Stimulated activated CD4-positive, alpha-beta T cell treated with anti-CD3 and anti-CD28 coated beads, Interleukin-1b, Interleukin-23, amount 100 ng/mL, for 24 hours (primary cell): ENCODE data around the gene HASPIN.
"Not testable (repeated sequence)": the region's sequence is repeated elsewhere in the genome, so short reads cannot be mapped to it uniquely, and the experiment has no call there.

Experiments
- DNase-seq, 4 experiments: peaks; one replicate each; pipeline ENCODE4 v3.0.0-alpha.2; 2020; ENCODE audit warnings: low read depth in 4 of 4, low spot score in 1 of 4

The HASPIN gene

GRCh38 chr17:3695723-3696411 lies 27.8 kb upstream of the HASPIN start, which contains the start of gene P2RX5:
Gene P2RX5 (minus strand): TSS chr17:3696155. CDS start chr17:3696005, 150 bp downstream.
- peak in 1 of 4 experiments; percentile 35 for DNase-seq

GRCh38 chr17:3697103-3697476 lies 26.6 kb upstream of the HASPIN start:
- DNase-seq: no peak

- DNase-seq: no peak
These were observed 25.6 kb upstream of the HASPIN start for GRCh38 chr17:3698139-3698538.

- DNase-seq: no peak
These were observed 23.8 kb upstream of the HASPIN start for GRCh38 chr17:3699951-3700350.

DNA sequence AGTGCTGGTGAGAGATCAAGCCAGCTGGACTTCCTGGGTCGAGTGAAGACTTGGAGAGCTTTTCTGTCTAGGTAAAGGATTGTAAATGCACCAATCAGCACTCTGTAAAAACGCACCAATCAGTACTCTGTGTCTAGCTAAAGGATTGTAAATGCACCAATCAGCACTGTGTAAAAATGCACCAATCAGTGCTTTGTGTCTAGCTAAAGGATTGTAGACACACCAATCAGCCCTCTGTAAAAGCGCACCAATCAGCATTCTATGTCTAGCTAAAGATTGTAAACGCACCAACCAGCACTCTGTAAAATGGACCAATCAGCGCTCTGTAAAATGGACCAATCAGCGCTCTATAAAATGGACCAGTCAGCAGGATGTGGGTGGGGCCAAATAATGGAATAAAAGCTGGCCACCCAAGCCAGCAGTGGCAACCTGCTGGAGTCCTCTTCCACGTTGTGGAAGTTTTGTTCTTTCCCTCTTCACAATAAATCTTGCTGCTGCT lies 21.6 kb upstream of the HASPIN start:
- DNase-seq: not testable (repeated sequence)

DNA sequence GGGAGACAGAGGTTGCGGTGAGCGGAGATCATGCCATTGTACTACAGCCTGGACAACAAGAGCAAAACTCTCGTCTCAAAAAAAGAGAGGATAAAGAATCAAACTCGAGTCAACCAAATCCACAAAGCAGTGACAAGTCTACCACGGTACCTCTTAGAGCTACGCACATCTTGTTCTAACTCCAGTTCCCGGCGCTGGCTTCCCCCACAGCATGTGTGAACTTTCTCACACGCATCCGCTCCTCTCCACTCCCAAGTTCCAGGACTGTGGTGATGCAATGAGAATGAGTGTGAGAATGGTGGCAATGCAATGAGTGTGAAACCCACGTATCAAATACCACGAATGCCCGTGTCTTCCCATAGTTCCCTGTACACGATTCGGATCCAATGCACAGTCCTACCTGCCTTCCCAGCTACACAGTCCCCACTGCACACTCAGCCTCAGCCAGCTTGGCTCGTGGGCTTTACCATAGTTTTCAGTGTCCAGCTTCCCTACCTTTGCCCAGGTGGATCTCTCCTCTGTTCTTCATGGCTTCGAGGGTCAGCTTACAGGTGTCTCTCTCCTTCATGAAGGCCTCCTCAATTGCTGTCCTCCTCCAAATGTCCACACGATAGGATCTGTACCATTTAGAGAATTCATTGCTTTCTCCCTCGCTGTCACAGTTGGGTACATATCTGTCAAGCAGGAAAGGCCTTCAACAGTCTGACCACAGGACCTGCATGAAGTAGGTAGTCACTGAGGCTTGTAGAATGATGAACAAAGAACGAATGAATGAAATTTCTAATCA lies 18.6 kb upstream of the HASPIN start:
- no peak for DNase-seq

- not testable (repeated sequence) for DNase-seq
These were observed 18.1 kb upstream of the HASPIN start for GRCh38 chr17:3705718-3705984.

DNA sequence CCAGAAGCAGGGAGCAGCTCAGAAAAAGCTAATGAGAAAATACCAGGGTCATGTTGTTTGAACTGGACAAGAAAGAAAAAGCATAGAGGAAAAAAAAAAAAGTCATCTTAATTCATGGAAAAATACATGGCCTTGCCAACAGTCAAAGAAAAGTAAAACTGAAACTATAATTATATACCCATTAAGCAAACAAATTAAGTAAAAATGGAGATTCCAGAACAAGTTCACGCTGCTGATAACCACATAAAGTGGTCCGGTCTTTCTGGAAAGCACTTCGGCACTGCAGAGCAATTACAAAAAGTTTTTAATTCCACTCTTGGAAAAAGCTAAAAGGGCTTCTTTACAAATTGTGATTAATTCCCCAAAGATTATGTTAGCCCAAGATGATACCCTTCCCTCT lies 15.3 kb upstream of the HASPIN start:
- DNase-seq: no peak

- peak in 3 of 4 experiments; percentile 47 to 65 (median 49) for DNase-seq
These were observed 12.7 kb upstream of the HASPIN start for GRCh38 chr17:3710951-3711383.

GRCh38 chr17:3712811-3713463 lies 10.8 kb upstream of the HASPIN start:
- DNase-seq: no peak

GRCh38 chr17:3715296-3715695 lies 8.4 kb upstream of the HASPIN start:
- DNase-seq: no peak

DNA sequence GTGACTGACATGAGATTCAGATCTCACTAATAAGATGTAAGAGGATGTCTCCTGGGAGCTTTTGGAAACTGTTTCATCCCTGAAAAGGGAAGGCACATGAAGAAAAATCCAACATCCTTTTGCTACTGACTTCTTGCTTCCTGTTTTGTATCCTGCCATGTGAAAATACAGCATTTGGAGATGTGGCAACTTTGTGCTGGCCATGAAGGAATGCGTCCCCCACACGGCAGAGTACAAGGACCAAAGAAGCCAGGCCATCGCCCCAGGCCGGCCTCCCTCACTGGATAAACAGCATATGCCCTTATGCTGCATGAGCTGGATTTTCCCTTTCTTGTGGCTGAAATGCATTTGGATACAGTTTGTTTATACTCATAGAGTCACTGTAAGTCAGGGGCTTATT lies 5.5 kb upstream of the HASPIN start:
- no peak for DNase-seq

DNA sequence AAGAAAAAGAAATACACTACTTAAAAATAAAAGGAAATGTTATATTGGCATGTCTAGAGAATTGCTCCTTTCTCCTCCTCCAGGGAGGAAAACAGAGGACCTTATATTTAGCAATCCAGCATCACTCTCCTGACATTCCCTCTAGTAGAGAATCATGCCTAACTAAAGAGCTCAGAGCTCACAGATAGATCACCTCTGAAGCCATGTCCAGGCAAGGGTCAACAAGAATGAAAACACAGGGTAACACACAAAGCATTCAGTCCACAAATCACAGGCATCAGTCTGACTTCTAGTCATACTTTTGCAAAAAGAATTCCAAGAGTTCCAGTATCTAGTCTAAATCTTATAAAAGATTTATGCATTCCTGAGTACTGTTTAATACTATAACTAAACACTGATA lies 4.4 kb upstream of the HASPIN start:
- no peak for DNase-seq

- DNase-seq: no peak
These were observed 987 bp upstream of the HASPIN start for GRCh38 chr17:3722716-3723115.

DNA sequence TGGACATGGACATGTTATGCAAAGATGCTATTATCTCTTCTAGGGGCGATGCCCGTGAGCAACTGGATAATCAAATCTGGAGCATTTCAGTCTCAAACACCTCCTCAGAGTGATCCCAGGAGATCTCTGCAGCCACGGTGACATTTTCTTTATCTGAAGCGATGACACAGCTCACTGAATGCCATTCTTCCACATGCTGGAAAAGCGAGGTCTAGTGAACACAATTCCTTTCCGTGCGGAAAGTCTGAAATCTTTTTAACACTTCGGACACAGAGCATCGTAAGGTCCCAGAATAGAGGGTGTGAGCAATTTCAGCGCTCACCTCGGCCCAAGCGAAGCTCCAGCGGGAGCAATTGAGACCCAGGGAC lies 531 bp upstream of the HASPIN start:
- DNase-seq: no peak

DNA sequence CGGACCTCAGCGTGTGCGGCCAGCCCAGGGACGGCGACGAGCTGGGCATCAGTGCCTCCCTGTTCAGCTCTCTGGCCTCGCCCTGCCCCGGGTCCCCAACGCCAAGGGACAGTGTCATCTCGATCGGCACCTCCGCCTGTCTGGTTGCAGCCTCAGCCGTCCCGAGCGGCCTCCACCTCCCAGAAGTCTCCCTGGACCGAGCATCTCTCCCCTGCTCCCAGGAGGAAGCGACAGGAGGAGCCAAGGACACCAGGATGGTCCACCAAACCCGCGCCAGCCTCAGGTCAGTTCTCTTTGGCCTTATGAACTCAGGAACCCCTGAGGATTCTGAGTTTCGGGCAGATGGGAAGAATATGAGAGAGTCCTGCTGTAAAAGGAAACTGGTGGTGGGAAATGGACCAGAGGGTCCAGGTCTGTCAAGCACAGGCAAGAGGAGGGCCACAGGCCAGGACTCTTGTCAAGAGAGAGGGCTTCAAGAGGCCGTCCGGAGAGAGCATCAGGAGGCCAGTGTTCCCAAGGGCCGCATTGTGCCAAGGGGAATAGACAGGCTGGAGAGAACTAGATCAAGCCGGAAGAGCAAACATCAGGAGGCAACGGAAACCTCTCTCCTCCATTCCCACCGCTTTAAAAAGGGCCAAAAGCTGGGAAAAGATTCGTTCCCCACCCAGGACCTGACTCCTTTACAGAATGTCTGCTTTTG lies 825 bp downstream of the HASPIN start:
- no peak for DNase-seq

- no peak for DNase-seq
These were observed 3.3 kb downstream of the HASPIN start for GRCh38 chr17:3727041-3727440.

DNA sequence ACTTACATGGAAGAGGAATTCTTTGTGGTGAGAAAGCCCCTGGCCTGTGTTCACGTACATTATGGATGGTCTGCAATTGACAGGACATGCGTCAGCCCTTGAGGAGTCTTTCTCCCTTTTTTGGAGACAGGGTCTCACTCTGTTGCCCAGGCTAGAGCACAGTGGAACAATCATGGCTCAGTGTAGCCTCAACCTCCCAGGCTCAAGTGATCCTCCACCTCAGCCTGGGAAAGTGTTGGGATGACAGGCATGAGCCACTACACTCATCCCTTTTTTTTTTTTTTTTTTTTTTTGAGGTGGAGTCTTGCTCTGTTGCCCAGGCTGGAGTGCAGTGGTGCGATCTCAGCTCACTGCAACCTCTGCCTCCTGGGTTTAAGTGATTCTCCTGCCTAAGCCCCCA lies 4.4 kb downstream of the HASPIN start:
- DNase-seq: not testable (repeated sequence)

DNA sequence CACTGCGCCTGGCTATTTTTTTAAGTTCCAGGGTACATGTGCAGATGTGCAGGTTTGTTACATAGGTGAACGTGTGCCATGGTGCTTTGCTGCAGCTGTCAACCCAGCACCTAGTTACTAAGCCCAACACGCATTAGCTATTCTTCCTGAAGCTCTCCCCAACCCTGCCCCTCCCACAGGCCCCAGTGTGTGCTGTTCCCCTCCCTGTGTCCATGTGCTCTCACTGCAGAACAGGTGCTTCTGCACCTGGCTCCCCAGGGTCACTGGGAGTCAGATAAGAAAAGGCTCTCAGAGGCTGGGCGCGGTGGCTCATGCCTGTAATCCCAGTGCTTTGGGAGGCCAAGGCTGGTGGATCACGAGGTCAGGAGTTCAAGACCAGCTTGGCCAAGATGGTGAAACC lies 6.2 kb downstream of the HASPIN start:
- DNase-seq: no peak

DNA sequence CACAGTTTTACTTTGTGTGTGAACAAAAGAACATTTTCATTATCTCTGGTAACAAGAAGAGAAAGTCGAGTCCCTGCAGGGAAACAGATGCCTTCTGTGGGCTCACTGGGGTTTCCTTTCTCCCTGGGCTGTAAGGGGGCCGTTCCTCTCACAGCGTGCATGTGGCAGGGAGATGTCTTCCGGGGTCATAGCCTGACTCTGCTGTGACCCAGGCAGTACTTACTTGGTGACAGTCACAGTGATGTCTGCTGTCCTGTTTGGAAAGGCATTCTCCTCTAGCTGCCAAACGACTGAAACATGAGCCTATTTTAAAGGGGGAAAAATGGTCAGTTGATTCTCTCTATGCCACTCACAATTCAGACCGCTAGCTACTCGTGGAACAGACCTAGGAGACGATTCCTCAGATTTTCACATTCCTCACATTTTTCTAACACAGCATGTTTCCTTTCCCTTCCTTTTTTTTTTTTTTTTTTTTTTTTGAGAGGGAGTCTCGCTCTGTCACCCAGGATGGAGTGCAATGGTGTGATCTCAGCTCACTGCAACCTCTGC lies 7.3 kb downstream of the HASPIN start:
- DNase-seq: no peak

DNA sequence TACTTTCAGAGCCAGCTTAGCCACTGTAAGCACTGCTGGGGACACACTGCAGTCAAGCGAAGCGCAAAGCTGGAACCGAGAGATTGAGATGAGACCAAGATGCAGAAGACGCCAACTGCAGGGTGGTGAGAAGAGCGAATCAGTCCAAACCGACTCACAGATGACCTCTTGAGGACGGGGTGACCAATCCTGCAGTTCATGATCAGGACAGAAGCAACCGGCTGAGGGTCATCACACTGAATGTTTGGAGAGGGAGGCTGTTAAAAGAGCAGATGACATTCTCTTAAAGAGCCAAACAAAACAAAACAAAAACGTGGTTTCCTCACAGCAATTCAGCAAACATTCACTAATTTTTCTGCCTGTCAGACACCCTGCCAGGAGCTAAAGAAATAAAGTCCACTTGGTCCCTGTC lies 8.5 kb downstream of the HASPIN start:
- DNase-seq: no peak
